Spleen (tissue), 11 donors: ENCODE measurements around the gene SLC17A8. TPM values are rescaled to one million over a fixed set of nuclear protein-coding genes. Genes with fewer than 3 reads are reported as not detected.

Experiments
- DNase-seq: peaks from one replicate; pipeline ENCODE4 v3.0.0-alpha.2; 2020
- H3K27ac ChIP-seq, 8 donors: fragments of 200-600 bp; sonication (generic) in 7 of 8; 1 replicate in 4 of 8; 2 replicates in 4 of 8; pipeline versions ENCODE4 v1.5.0 to v1.8.0; 2016 to 2021; ENCODE audit warnings: inconsistent platforms in 4 of 8, mild to moderate bottlenecking in 4 of 8, moderate library complexity in 1 of 8
- H3K27me3 ChIP-seq, 7 donors: fragments of 200-600 bp; sonication (generic) in 6 of 7; replicated peaks in 1 of 7; 1 replicate in 4 of 7; 2 replicates in 3 of 7; pipeline versions ENCODE4 v1.5.0 to v1.8.0; 2016 to 2021; ENCODE audit warnings: inconsistent platforms in 3 of 7, mild to moderate bottlenecking in 1 of 7
- H3K36me3 ChIP-seq, 6 donors: fragments of 200-600 bp; sonication (generic) in 5 of 6; 1 replicate in 4 of 6; 2 replicates in 2 of 6; pipeline versions ENCODE4 v1.5.0 to v1.8.0; 2016 to 2021; ENCODE audit warnings: inconsistent platforms in 2 of 6
- H3K4me1 ChIP-seq, 6 donors: fragments of 200-600 bp; sonication (generic) in 5 of 6; 1 replicate in 3 of 6; 2 replicates in 3 of 6; pipeline versions ENCODE4 v1.5.0 to v1.8.0; 2016 to 2021; ENCODE audit warnings: inconsistent platforms in 3 of 6
- H3K4me3 ChIP-seq, 8 donors: fragments of 200-600 bp; sonication (generic) in 7 of 8; 1 replicate in 4 of 8; 2 replicates in 4 of 8; pipeline versions ENCODE4 v1.5.0 to v1.8.0; 2016 to 2021; ENCODE audit warnings: inconsistent platforms in 4 of 8, mild to moderate bottlenecking in 4 of 8, moderate library complexity in 2 of 8
- H3K9me3 ChIP-seq, 8 donors: fragments of 200-600 bp; sonication (generic) in 7 of 8; 1 replicate in 4 of 8; 2 replicates in 4 of 8; pipeline versions ENCODE4 v1.5.0 to v1.8.0; 2016 to 2021; ENCODE audit warnings: inconsistent platforms in 4 of 8
- POLR2A ChIP-seq, 3 donors: fragments of 450-650 bp; IDR thresholded peaks; one replicate each; pipeline ENCODE4 v1.5.1; 2017; ENCODE audit warnings: antibody characterized with exemption in 3 of 3, mild to moderate bottlenecking in 1 of 3
- POLR2AphosphoS5 ChIP-seq, 3 donors: sonication (generic); formaldehyde crosslinking; IDR thresholded peaks; one replicate each; pipeline ENCODE4 v1.5.1; 2017; ENCODE audit warnings: antibody characterized with exemption in 3 of 3
- WGBS, 5 donors: extraction: QIAGEN DNeasy Blood & Tissue Kit in 3 of 5; methylation state at CpG; one replicate each; pipeline versions ENCODE4 v1.1.5 to v1.1.7; 2013 to 2018; 5-methylcytosine and 5-hydroxymethylcytosine counted together
- intact Hi-C: fragments of 100-400 bp; cut with DNase I; formaldehyde crosslinking; loops from one replicate; pipeline ENCODE4 v1.15.0; 2023; ENCODE audit warnings: low total_unique reads
- polyA plus RNA-seq, 3 donors: library from polyadenylated mRNA; stranded (reverse); fragments of 200-250 nt; gene quantifications; one replicate each; pipeline ENCODE4 v1.2.1, GENCODE V29; 2013
- total RNA-seq, 7 donors: library from RNA; depleted of rRNA in 3 of 7; stranded (reverse); fragments of >200 nt in 3 of 7; fragmentation: NEBNext Ultra II Directional in 4 of 7; extraction: Animal tissue kit (Norgen Biotek cat#: 25700) in 4 of 7; gene quantifications; one replicate each; pipeline versions ENCODE4 v1.1.0 to v1.2.1, GENCODE V29; 2016 to 2021
- TF ChIP-seq, protein P1 (sequence below), 11 experiments: fragments of 200-600 bp in 7 of 11; fragments of 450-650 bp in 4 of 11; sonication (generic) in 4 of 11; IDR thresholded peaks in 8 of 11; conservative IDR thresholded peaks in 3 of 11; 1 replicate in 7 of 11; 2 replicates in 4 of 11; pipeline versions ENCODE4 v1.4.0 to v1.8.0; 2016 to 2021; ENCODE audit warnings: antibody characterized with exemption in 11 of 11, inconsistent platforms in 4 of 11, mild to moderate bottlenecking in 1 of 11
- donor health status: healthy with polysubstance abuse.
- donor health status: DM: no; HTN: no; CAD: no; lungs with moderate emphysema.
- donor health status: DM: no; HTN: no; CAD: no.
- donor health status: Bipolar disorder and iron deficiency.
- donor health status: healthy.
- donor health status: DM: no; HTN: no; CAD: no.
- donor health status: DM: yes; HTN: yes; CAD: no.

SLC17A8 gene
- total and polyA plus RNA-seq, 10 donors = 0.02 to 0.34 TPM; not detected in 8

DNA sequence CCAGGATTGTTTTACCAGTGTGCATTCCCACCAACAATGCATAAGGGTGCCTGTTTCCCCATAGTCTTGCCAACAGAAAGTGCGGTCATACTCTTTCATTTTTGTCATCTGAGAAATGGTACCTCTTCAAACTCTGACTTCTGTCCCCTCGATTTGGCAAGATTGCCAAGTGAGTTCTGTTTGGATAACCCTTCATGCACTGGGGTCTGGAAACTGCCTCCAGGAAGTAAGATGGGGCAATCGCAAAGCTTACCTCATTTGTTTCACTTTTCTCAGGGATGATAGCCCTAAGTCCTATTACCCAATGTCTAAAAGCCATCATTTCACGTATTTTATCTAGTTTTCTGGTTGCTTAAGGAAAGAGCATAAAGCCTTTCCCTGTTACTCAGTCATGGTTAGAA lies 88.2 kb downstream of the SLC17A8 start:
- Histone ChIP-seq H3K27ac (no peak overlapping the region), H3K4me3 (no peak overlapping the region), H3K9me3 (no peaks in the 10 kb centered on the region), H3K27me3 (peaks cover 0 to 30% (median 0%) of the 10 kb centered on the region in 7 donors), H3K36me3 (no peaks in the 10 kb centered on the region), H3K4me1 (no peaks in the 10 kb centered on the region)
- intact Hi-C loops = no loop called here
- WGBS, 5 donors = 49 to 87% (median 67%) methylated on average over 4 of the region's 4 CpGs
- DNase-seq = no peak
- no peak for TF ChIP-seq POLR2A (IDR thresholded peaks at IDR 0.05)
- TF ChIP-seq POLR2AphosphoS5 (IDR thresholded peaks at IDR 0.05) = no peak
- TF ChIP-seq, protein P1, sequence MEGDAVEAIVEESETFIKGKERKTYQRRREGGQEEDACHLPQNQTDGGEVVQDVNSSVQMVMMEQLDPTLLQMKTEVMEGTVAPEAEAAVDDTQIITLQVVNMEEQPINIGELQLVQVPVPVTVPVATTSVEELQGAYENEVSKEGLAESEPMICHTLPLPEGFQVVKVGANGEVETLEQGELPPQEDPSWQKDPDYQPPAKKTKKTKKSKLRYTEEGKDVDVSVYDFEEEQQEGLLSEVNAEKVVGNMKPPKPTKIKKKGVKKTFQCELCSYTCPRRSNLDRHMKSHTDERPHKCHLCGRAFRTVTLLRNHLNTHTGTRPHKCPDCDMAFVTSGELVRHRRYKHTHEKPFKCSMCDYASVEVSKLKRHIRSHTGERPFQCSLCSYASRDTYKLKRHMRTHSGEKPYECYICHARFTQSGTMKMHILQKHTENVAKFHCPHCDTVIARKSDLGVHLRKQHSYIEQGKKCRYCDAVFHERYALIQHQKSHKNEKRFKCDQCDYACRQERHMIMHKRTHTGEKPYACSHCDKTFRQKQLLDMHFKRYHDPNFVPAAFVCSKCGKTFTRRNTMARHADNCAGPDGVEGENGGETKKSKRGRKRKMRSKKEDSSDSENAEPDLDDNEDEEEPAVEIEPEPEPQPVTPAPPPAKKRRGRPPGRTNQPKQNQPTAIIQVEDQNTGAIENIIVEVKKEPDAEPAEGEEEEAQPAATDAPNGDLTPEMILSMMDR (IDR thresholded peaks at IDR 0.05 in 8 of 11, conservative IDR thresholded peaks at IDR 0.05 in 3 of 11) = no peak

DNA sequence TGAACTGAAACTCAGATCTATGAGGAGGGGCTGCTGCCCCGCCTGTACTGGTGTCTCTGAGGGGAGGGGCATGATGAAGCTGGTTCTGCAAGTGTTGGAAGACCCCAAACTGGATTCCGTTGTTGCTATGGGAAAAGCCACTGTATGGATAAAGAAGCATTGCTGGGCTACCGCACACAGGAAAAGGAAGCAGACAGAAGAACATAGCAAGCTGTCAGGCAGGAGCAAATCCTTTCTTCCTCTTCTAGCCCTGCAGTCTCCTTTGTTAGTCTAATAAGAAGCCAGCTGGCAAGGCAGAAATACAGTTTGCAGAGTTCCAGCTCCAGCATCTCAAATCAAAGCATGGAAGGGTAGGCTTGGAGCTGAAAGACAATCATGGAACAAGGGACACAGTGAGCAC lies 90.5 kb downstream of the SLC17A8 start:
- H3K9me3 ChIP-seq = no peaks in the 10 kb centered on the region
- WGBS, 5 donors = 3 to 12% (median 7%) methylated on average over 3 of the region's 3 CpGs
- no peaks in the 10 kb centered on the region for H3K36me3 ChIP-seq
- H3K27ac ChIP-seq = no peak overlapping the region
- intact Hi-C loops = no loop called here
- peaks cover 0 to 35% (median 0%) of the 10 kb centered on the region in 7 donors for H3K27me3 ChIP-seq
- TF ChIP-seq POLR2AphosphoS5 (IDR thresholded peaks at IDR 0.05) (no peak), POLR2A (IDR thresholded peaks at IDR 0.05) (no peak)
- TF ChIP-seq, protein P1 (IDR thresholded peaks at IDR 0.05 in 8 of 11, conservative IDR thresholded peaks at IDR 0.05 in 3 of 11) = no peak
- H3K4me1 ChIP-seq = no peaks in the 10 kb centered on the region
- DNase-seq = no peak
- no peak overlapping the region for H3K4me3 ChIP-seq

DNA sequence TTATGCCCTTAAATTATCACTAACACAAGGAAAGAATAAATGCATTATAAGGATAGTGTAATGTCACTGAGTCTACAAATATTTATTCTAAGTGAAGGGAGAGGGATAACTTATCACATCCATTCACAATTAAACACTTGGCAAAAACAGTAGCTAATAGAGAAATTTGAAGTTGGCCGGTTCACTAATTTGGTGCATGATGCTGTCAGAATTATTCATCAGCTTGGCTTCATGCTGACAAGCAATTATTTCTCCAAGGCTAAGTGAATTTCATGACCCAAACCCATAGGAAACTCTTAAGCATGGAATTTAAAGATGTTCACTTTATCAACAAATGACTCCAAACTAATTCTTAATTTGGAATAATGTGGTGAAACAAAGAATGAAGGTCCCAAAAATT lies 91.8 kb downstream of the SLC17A8 start:
- H3K27ac ChIP-seq = no peak overlapping the region
- TF ChIP-seq POLR2A (IDR thresholded peaks at IDR 0.05) = no peak

DNA sequence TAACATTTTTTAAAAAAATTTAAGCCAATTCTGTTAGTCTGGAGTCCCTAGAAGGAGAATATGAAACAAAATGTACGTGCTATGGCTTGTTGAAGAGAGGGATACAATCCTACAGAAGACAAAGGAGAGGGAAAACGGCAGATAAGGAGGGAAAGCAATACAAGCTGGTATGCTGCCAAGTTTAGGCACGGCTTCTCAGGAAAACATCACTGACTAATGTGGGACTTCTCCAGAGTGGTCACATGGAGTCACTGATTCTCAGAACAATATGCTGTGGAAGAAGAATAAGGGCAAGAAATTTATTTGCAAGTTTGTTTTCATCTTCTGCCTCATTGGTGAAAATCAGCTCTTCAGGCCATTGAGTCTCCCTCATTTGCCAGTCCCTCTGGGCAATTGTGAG lies 93.9 kb downstream of the SLC17A8 start:
- Histone ChIP-seq H3K36me3 (no peaks in the 10 kb centered on the region), H3K4me1 (no peaks in the 10 kb centered on the region), H3K27ac (no peak overlapping the region), H3K4me3 (no peak overlapping the region), H3K27me3 (peaks cover 0 to 34% (median 0%) of the 10 kb centered on the region in 7 donors), H3K9me3 (no peaks in the 10 kb centered on the region)
- 53 to 76% (median 68%) methylated on average over 3 of the region's 3 CpGs for WGBS, 5 donors
- intact Hi-C loops = no loop called here
- no peak for DNase-seq
- TF ChIP-seq, protein P1 (IDR thresholded peaks at IDR 0.05 in 8 of 11, conservative IDR thresholded peaks at IDR 0.05 in 3 of 11) = no peak
- no peak for TF ChIP-seq POLR2A (IDR thresholded peaks at IDR 0.05)
- no peak for TF ChIP-seq POLR2AphosphoS5 (IDR thresholded peaks at IDR 0.05)

More for the DNA sequence above, 91.8 kb downstream of the SLC17A8 start:
- Histone ChIP-seq H3K9me3 (no peaks in the 10 kb centered on the region), H3K4me1 (no peaks in the 10 kb centered on the region), H3K27me3 (peaks cover 0 to 35% (median 0%) of the 10 kb centered on the region in 7 donors), H3K4me3 (no peak overlapping the region), H3K36me3 (no peaks in the 10 kb centered on the region)
- no peak for DNase-seq
- intact Hi-C loops = no loop called here
- WGBS, 5 donors = 48 to 96% (median 84%) methylated on average over 1 of the region's 1 CpG

DNA sequence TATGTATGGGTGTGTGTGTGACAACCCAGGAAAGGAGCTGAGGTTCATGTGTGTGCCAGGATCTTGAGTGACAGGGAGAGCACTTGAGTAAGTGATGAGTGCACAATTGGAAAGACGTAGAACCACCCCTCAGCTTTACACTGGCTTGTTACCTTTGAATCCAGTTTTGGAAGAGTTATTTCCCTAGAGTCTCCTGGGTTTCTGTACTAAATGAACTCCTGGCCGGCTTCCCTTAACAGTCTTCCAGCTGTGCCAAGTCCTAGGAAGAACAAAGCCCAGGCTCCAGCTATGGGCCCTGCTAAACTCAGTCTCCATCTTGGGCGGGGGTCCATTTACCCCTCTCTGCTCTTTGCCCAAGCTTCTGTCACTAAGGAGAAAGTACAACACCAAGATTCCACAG lies 97.1 kb downstream of the SLC17A8 start:
- no peaks in the 10 kb centered on the region for H3K36me3 ChIP-seq
- WGBS, 5 donors = 77 to 82% (median 79%) methylated on average over 3 of the region's 3 CpGs
- no peak for DNase-seq
- H3K27ac ChIP-seq = no peak overlapping the region
- no peak overlapping the region for H3K4me3 ChIP-seq
- no peaks in the 10 kb centered on the region for H3K9me3 ChIP-seq
- no peak for TF ChIP-seq POLR2A (IDR thresholded peaks at IDR 0.05)
- TF ChIP-seq, protein P1 (IDR thresholded peaks at IDR 0.05 in 8 of 11, conservative IDR thresholded peaks at IDR 0.05 in 3 of 11) = no peak
- TF ChIP-seq POLR2AphosphoS5 (IDR thresholded peaks at IDR 0.05) = no peak
- no peaks in the 10 kb centered on the region for H3K4me1 ChIP-seq
- peaks cover 0 to 11% (median 0%) of the 10 kb centered on the region in 7 donors for H3K27me3 ChIP-seq
- intact Hi-C loops = no loop called here
